ENCODE data around the gene SNTB2. TPM values are rescaled to one million over a fixed set of nuclear protein-coding genes. Genes with fewer than 3 reads are reported as not detected.

Gene SNTB2
- total and polyA plus RNA-seq, 10 of the 15 experiments (the other 5 are each of a cell fraction or from before 2014, with no cell fraction given), result 1.2 to 15.7 (median 5.0) TPM

DNA sequence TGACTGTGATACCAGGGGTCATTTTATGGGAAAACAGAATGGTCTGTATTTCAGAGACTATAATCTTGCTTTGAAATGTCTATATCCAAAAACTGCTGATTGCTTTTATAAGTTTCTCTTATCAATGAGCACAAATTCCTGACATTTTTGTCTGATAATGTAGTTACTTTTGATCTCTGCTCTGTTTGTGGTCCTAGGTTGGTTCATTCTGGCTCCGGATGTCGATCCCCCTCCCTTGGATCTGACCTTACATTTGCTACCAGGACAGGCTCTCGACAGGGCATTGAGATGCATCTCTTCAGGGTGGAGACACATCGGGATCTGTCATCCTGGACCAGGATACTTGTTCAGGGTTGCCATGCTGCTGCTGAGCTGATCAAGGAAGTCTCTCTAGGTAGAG lies 96.9 kb downstream of the SNTB2 start:
- H3K27me3 ChIP-seq (replicated peaks in 1 of 2; ENCODE audit: control insufficient read depth in 2 of 2, insufficient read depth in 2 of 2, low read length in 1 of 2), result no peaks in the 10 kb centered on the region
- intact Hi-C loops (cut with micrococcal nuclease; ENCODE audit: unreplicated experiment), result loop anchor here (10.0 kb wide), 1 partner anchor 379 kb away; no protein-coding TSS in a partner anchor
- no peak for DNase-seq (ENCODE audit: low read depth, low spot score)
- no peak overlapping the region for H3K4me2 ChIP-seq (ENCODE audit: control insufficient read depth, insufficient read depth)
- in situ Hi-C loops (cut with MboI), result loop anchor here (10.0 kb wide), 1 partner anchor 759 kb away; no protein-coding TSS in a partner anchor
- H3K4me3 ChIP-seq, result no peak overlapping the region
- H3K9ac ChIP-seq (ENCODE audit: control insufficient read depth, insufficient read depth, low read length), result no peak overlapping the region
- POLR2A ChIA-PET, result no interaction called here
- no peaks in the 10 kb centered on the region for H3K79me2 ChIP-seq (ENCODE audit: control insufficient read depth, insufficient read depth, low read length)
- ATAC-seq, result no peak
- no peak for TF ChIP-seq PAX5 (IDR thresholded peaks at IDR 0.05; ENCODE audit: borderline replicate concordance, low read depth, low read length)
- TF ChIP-seq GATAD2B (conservative IDR thresholded peaks at IDR 0.05; ENCODE audit: low read depth), result no peak
- TF ChIP-seq CHD4 (IDR thresholded peaks at IDR 0.05), result no peak
- no peak for TF ChIP-seq KAT2A (conservative IDR thresholded peaks at IDR 0.05; ENCODE audit: control insufficient read depth, low read depth, low read length)
- no peak for TF ChIP-seq ASH2L (IDR thresholded peaks at IDR 0.05; ENCODE audit: borderline replicate concordance, low read depth)
- TF ChIP-seq HCFC1 (IDR thresholded peaks at IDR 0.05; ENCODE audit: low read length), result no peak
- TF ChIP-seq NRF1 (conservative IDR thresholded peaks at IDR 0.05; ENCODE audit: low read depth, low read length), result no peak
- TF ChIP-seq POU2F2 (IDR thresholded peaks at IDR 0.05; ENCODE audit: borderline replicate concordance, low read depth, low read length), result no peak
- no peak for TF ChIP-seq CREB1 (IDR thresholded peaks at IDR 0.05; ENCODE audit: low read depth)
- no peak for TF ChIP-seq TBL1XR1 (IDR thresholded peaks at IDR 0.05; ENCODE audit: low read depth, low read length)
- TF ChIP-seq, protein P1, sequence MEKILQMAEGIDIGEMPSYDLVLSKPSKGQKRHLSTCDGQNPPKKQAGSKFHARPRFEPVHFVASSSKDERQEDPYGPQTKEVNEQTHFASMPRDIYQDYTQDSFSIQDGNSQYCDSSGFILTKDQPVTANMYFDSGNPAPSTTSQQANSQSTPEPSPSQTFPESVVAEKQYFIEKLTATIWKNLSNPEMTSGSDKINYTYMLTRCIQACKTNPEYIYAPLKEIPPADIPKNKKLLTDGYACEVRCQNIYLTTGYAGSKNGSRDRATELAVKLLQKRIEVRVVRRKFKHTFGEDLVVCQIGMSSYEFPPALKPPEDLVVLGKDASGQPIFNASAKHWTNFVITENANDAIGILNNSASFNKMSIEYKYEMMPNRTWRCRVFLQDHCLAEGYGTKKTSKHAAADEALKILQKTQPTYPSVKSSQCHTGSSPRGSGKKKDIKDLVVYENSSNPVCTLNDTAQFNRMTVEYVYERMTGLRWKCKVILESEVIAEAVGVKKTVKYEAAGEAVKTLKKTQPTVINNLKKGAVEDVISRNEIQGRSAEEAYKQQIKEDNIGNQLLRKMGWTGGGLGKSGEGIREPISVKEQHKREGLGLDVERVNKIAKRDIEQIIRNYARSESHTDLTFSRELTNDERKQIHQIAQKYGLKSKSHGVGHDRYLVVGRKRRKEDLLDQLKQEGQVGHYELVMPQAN (conservative IDR thresholded peaks at IDR 0.05), result no peak
- no peak for TF ChIP-seq ZNF207 (IDR thresholded peaks at IDR 0.05; ENCODE audit: borderline replicate concordance)
- TF ChIP-seq, protein P2, sequence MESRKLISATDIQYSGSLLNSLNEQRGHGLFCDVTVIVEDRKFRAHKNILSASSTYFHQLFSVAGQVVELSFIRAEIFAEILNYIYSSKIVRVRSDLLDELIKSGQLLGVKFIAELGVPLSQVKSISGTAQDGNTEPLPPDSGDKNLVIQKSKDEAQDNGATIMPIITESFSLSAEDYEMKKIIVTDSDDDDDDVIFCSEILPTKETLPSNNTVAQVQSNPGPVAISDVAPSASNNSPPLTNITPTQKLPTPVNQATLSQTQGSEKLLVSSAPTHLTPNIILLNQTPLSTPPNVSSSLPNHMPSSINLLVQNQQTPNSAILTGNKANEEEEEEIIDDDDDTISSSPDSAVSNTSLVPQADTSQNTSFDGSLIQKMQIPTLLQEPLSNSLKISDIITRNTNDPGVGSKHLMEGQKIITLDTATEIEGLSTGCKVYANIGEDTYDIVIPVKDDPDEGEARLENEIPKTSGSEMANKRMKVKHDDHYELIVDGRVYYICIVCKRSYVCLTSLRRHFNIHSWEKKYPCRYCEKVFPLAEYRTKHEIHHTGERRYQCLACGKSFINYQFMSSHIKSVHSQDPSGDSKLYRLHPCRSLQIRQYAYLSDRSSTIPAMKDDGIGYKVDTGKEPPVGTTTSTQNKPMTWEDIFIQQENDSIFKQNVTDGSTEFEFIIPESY (IDR thresholded peaks at IDR 0.05), result no peak
- TF ChIP-seq CBX5 (IDR thresholded peaks at IDR 0.05; ENCODE audit: low read depth), result no peak
- no peak for TF ChIP-seq MTA3 (IDR thresholded peaks at IDR 0.05; ENCODE audit: borderline replicate concordance, low read length)
- no peak for TF ChIP-seq BHLHE40 (IDR thresholded peaks at IDR 0.05; ENCODE audit: borderline replicate concordance in 1 of 2, low read depth in 2 of 2, low read length in 1 of 2)
- no peak for TF ChIP-seq MEF2B (IDR thresholded peaks at IDR 0.05; ENCODE audit: partially characterized antibody, poor library complexity, severe bottlenecking)
- TF ChIP-seq CREM (IDR thresholded peaks at IDR 0.05; ENCODE audit: low read depth), result no peak
- H3K4me1 ChIP-seq (ENCODE audit: control insufficient read depth, insufficient read depth, low read length), result no peaks in the 10 kb centered on the region
- H2AFZ ChIP-seq (ENCODE audit: control insufficient read depth, low read depth, low read length), result no peak overlapping the region
- no peaks in the 10 kb centered on the region for H3K9me3 ChIP-seq (replicated peaks; ENCODE audit: control insufficient read depth, insufficient read depth, low read length)
- FAIRE-seq, result no peak
- 100% methylated on average over 4 of the region's 4 CpGs for WGBS (ENCODE audit: insufficient coverage, insufficient replicate concordance, low lambda C conversion rate, missing lambda C conversion rate)
- SMC1A ChIA-PET (ENCODE audit: uncharacterized antibody, unreplicated experiment), result interaction anchor here (1.7 to 8.2 kb wide), 2 partner anchors 10 to 132 kb away, joined by 5 to 117 read pairs; no protein-coding TSS in a partner anchor
- H3K27ac ChIP-seq (ENCODE audit: control insufficient read depth, insufficient read depth), result no peak overlapping the region
- H3K36me3 ChIP-seq (ENCODE audit: control insufficient read depth in 2 of 2, insufficient read depth in 2 of 2, low read length in 1 of 2), result no peaks in the 10 kb centered on the region; a peak in 1 of 4 replicates
- CTCF ChIA-PET, result interaction anchor here (0.7 to 8.6 kb wide), 6 partner anchors 11 to 295 kb away, joined by 3 to 193 read pairs (median 4); no protein-coding TSS in a partner anchor
- no peaks in the 10 kb centered on the region for H4K20me1 ChIP-seq (ENCODE audit: control insufficient read depth, insufficient read depth)
- RAD21 ChIA-PET (ENCODE audit: unreplicated experiment), result interaction anchor here (6.7 kb wide), 1 partner anchor 132 kb away, joined by 69 read pairs; no protein-coding TSS in a partner anchor
- BruUV-seq (replicated peaks), result no TSS peak
